Muscle of arm (tissue), 12 donors: Measurements from ENCODE around the gene KCNK7. TPM values are rescaled to one million over a fixed set of nuclear protein-coding genes. Genes with fewer than 3 reads are reported as not detected.
"Not testable (repeated sequence)": the region's sequence is repeated elsewhere in the genome, so short reads cannot be mapped to it uniquely, and the experiment has no call there.

Experiments used
- DNase-seq: peaks from one replicate; pipeline ENCODE4 v3.0.0-alpha.2; 2013
- polyA plus RNA-seq, 12 donors: library from polyadenylated mRNA; unstranded; fragments of 120-200 nt; gene quantifications; one replicate each; pipeline ENCODE4 v1.2.1, GENCODE V29; 2013; ENCODE audit not compliant: insufficient read length in 12 of 12

KCNK7 gene
- polyA plus RNA-seq, 12 donors, result 0.27 to 1.8 (median 0.99) TPM; not detected in 2

DNA sequence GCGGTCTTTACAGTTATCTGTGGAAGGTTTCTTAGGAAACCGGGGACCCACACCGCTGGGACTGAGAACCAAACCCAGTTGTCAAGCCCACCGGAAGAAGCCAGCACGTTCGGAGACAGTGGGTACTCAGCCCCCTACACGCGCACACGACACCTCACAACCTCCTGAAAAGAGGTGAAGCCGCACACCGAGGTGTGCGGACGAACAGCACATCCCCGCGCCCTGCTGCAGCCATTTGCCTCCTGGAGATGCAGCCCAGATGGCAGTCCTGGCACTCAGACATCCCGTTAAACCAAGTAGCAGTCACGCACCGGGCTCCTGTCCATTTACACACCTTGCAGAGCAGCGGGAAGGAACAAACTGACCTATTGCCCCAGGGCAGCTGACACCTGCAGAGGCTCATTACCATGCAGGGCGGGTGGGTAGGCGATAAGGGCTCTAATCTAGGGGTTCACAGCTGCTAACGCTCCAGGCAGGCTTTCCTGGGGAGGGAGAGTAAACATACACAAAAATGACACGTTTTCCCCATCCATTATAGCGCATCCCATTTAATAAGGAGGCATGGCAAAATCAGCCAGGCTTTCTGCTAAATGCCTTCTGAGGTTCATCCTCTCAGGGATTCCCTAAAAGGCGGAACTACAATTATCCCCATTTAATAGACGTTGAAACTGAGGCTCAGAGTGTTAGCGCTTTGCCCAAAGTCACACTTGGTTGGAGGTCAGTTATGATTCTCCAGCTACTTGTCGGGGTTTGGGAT is 20.6 kb downstream of the KCNK7 start:
- no peak for DNase-seq

DNA sequence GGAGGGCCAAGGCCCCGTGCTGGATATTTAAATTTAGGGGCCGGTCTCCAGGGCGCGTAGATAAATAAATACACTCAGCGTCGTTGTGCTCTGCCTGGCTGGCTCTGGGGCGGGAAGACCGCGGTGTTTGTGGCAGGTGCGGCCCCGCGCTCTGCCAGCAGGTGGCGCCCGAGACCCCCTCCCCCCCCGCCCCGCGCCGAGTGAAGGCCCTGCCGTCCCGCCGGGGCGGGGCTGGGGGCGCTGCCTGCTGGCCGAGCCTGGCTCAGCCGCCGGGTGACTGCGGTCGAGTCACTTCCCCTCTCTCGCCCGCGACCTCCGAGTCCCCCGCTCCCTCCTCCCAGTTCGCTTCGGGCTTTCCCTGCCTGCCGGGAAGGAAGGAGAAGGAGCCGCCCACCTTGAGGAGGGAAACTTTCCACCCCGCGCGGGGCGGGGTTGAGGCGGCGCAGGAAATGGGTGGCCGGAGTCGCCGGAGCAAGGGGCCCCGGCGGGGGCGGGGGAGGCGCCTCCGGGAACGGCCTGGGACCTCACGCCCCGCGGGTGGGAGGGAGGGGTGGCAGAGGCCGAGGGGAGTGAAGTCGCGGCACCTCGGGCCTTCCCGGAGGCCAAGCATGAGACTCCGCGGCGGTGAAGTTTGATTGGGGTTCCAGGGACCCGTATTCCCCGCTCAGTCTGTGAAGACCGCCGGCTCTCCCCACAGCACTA is 21.3 kb downstream of the KCNK7 start:
- DNase-seq, result peak; percentile 94

DNA sequence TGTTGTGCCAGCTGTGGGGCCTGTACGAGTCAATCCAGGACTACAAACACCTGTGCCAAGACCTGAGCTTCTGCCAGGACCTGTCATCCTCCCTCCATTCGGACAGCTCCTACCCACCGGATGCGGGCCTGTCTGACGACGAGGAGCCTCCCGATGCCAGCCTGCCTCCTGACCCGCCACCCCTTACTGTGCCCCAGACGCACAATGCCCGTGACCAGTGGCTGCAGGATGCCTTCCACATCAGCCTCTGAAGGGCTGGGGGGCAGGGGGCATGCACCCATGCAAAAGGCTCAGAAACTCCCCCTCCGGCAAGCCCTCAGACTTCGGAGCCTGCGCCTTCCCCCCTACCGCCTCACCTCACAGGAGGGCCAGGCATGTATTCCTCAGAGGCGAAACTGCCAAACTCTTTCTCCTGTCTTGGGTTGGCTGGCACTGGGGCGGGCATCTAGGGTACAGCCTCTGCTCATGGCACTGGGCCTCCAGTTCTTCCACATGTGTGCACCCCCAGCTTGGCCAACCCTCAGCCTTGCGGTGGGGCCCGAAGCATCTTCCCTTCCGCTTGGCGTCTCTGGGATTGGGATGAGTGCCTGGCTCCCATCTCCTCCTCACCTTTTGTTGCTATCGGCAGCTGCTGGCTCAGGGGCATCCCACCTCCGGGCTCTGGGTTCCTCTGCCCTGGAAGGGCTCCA is 22.1 kb downstream of the KCNK7 start:
- no peak for DNase-seq

DNA sequence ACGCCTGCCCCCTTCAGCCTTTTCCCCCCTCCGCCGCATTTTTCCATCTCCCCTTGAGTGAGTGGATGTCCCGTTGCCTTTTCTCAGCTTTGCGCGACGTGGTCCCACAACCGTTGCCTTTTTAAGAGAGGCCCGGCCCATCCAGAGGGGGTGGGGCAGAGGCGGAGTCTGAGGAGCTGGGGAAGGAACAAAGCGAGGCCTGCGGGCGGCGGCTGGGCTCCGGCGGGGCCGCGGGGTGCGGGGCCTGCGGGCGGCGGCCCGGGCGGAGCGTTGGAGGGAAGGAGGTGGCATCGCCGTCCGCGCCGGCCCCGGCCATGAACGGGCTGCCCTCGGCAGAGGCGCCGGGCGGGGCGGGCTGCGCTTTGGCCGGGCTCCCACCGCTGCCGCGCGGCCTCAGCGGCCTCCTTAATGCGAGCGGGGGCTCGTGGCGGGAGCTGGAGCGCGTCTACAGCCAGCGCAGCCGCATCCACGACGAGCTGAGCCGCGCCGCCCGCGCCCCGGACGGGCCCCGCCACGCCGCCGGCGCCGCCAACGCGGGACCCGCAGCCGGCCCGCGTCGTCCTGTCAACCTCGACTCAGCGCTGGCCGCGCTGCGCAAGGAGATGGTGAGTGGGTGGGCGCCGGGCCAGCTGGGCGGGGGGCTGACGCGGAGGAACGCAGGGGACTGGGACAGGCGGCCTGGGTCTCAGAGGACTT is 23.1 kb downstream of the KCNK7 start, which contains the start of gene FAM89B:
TSS of gene FAM89B (plus strand) at position 183 of the 696 bp plus-strand sequence. CDS start at position 315, 132 bp downstream.
- peak; percentile 94 for DNase-seq

GRCh38 chr11:65571940-65572339 is 23.7 kb downstream of the KCNK7 start:
- no peak for DNase-seq

- DNase-seq, result no peak
These were observed 24.2 kb downstream of the KCNK7 start for GRCh38 chr11:65571420-65571819.

DNA sequence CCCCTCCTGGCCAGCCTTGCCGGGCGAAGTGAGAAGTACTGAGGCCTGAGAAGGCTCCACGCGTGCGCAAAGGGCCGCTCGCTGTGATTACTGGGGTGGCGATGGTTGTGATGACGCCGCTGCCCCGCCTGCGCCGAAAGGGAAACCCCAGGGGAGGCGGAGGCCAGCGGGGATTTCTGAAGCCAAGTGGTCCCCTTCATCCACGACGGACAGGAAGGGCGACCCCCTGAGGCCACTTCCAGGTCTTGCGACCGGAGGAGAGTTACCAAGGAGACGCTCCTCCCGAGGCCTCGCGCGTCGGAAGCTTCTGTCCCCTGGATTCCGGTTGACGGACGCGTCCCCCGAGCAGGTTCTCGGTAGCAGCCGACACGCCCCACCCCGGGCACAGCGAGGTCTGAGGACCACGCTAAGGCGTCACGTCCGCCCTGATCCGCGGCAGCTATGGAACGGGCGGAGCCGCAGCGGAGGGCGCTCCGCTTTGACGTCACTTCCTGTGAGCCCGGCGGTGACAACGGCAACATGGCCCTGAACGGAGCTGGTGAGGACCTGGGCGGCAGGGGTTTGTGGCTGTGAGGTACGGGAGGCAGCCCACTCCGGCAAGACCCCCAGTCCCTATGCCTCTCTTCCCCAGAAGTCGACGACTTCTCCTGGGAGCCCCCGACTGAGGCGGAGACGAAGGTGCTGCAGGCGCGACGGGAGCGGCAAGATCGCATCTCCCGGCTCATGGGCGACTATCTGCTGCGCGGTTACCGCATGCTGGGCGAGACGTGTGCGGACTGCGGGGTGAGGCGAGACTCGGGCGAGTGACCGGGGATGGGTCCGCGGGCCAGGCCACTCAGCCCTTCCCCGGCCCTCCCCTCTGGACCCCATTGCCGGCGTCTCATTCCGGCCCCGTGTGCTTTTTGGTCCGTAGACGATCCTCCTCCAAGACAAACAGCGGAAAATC is 25.4 kb downstream of the KCNK7 start, which contains the start of gene ZNRD2:
TSS of gene ZNRD2 (plus strand) at position 505 of the 946 bp plus-strand sequence. CDS start at position 520, 15 bp downstream.
- peak; percentile 97 for DNase-seq

GRCh38 chr11:65569164-65569972 is 26.2 kb downstream of the KCNK7 start:
- DNase-seq, result no peak

DNA sequence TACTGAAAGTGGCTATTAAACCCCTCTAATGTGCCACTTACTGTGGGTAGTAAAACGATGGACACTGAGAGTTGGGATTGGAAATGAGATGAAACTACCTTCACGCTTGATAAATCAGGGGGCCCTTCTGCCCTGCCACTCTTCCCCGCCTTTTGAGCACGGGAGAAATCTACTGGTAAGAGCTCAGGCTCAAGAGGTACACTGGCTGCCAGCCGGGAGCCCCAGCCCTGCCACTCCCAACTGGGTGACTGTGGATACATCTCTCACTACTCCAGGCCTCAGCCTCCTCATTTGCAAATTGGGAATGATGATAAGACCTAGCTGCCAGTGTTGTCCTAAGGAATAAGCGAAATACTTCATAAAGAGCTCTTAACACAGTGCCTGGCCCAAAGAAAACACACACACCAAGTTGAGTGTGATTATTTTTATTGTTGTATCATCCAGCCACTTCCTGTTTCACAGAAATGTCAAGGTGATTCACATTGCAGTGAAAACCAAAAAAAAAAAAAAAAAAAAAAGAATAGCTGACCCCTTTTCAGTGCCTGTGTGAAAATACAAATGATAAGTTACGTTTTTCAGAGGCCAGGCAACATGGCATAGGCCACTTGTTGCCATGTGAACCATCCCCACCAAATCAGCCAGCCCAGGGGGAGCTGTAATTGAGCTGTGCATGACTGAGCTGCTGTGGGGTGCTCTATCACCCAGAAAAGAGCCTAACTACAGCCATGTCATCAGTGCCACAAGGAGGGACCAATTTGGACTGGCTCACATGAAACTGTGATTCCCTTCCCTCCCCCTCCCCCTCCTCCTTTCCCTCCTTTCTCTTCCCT is 29.8 kb downstream of the KCNK7 start:
- DNase-seq, result no peak

DNA sequence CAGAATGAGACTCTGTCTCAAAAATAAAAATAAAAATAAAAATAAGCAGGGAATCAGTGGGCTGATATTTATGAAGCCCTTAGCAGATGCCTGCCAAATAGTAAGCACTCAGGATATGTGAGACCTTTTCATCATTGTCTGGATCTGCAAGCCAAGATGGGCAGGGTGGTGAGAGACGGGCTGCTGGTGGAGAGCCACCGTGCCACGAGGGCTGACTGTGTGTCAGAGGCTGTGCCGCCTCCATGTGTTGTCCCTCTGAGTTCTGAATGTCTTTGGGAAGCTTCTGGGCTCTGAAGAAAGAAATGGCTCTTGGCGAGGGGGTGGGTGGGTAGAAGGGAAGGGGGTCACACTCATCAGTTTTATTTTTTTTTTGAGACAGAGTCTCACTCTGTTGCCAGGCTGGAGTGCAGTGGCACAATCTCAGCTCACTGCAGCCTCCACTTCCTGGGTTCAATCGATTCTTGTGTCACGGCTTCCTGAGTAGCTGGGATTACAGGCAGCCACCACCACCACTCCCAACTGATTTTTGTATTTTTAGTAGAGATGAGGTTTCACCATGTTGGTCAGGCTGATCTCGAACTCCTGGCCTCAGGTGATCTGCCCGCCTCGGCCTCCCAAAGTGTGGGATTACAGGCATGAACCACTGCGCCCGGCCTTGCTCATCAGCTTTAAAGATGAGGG is 30.6 kb downstream of the KCNK7 start:
- DNase-seq, result not testable (repeated sequence)

DNA sequence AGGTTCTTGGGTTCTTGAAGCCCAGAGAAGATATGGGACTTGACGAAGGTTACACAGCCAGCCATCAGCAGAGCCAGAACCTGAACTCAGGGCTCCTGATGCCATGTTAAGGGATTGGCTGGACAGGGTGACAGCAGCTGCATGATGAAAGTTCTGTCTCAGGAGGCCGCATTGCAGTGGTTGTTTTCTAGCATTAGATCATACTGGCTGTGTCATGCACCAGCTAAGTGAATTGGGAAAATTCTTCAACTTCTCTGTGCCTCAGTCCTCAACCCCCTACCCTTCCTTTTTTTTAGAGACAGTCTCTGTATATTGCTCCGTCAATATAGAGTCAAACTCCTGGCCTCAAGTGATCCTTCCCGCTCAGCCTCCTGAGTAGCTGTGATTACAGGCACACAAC is 32.0 kb downstream of the KCNK7 start:
- no peak for DNase-seq

- DNase-seq, result no peak
These were observed 32.8 kb downstream of the KCNK7 start for GRCh38 chr11:65562788-65563187.

- DNase-seq, result no peak
These were observed 33.6 kb downstream of the KCNK7 start for GRCh38 chr11:65562020-65562419.

DNA sequence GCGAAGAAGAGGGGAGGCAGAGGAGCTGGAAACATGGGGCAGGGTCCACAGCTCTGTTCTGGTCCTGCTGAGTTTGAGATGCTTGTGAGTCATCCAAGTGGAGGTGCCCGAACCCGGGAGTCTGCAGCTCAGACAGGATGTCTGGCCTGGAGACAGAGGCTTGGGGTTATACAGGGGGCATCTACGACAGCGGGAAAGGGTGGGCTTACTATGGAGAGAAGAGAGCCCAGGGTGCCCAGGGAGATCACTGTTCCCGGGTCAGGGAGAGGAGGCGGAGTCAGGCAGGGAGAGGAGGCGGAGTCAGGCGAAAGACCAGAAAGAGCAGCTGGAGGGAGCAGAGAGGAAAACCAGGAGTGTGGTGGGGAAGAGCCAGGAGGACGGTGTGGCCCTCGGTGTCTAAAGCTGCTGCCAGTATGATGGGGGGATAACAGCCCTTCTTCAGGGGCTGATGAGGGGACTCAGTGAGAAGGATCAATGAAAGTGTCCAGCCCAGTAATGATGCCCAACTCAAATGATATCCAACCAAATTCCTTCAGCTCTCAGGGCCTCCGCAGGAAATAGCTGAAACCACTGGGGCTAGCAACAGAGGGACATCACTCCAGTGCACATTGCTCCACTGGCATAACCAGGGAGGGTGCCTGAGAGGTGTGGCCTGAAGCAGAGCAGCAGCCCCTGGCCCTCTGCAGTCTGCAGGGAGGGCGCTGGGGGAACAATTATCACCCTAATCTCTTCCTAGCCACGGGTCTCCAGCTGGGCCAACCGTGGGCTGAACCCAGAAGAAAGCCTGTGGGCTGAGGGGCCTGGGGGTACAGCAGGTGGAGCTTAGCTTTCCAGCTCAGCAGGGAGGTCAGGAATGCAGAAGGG is 34.8 kb downstream of the KCNK7 start:
- DNase-seq, result peak; percentile 70

GRCh38 chr11:65559951-65560537 is 35.6 kb downstream of the KCNK7 start:
- no peak for DNase-seq

DNA sequence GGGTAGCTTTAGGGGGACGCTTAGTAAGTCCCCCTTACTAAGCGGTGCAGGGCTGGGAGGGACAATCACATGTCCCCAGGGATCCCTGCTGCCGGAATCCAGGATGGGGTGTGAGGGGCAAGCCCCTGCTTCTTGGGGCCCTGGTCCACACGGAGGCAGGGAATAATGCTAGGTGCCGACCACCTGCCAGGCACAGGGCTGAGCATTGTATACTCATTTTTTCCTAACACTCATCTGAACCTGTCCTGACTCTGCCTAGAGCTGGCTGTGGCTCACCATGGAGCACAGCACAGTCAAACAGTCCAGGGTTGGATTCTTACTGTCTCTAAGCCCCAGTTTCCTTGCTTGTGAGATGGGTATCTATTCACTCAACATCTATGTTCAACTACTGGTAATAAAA is 36.1 kb downstream of the KCNK7 start:
- no peak for DNase-seq
